ENCODE measurements around the gene ARF3. TPM values are rescaled to one million over a fixed set of nuclear protein-coding genes. Genes with fewer than 3 reads are reported as not detected.

ARF3 gene
- total and polyA plus RNA-seq, 2 experiments from 2014 or later: 65.0 to 87.7 TPM

GRCh38 chr12:48985475-48985897 lies 28.2 kb upstream of the ARF3 start:
- no peak overlapping the region for H3K9ac ChIP-seq
- H3F3A ChIP-seq (ENCODE audit: insufficient read depth): no peaks in the 10 kb centered on the region
- H3K9me3 ChIP-seq (ENCODE audit: low read depth): no peaks in the 10 kb centered on the region
- no peaks in the 10 kb centered on the region for H4K20me1 ChIP-seq (ENCODE audit: insufficient read depth)
- H3K79me2 ChIP-seq (ENCODE audit: insufficient read depth): no peaks in the 10 kb centered on the region
- H3K4me1 ChIP-seq (ENCODE audit: insufficient read depth): no peaks in the 10 kb centered on the region
- no peaks in the 10 kb centered on the region for H3K9me2 ChIP-seq (ENCODE audit: insufficient read depth)
- H3K27me3 ChIP-seq (replicated peaks; ENCODE audit: insufficient read depth): peaks cover 72% of the 10 kb centered on the region
- no peak for DNase-seq
- no peaks in the 10 kb centered on the region for H3K36me3 ChIP-seq (ENCODE audit: low read depth)
- WGBS, 2 experiments (ENCODE audit: low coverage in 1 of 2, low lambda C conversion rate in 2 of 2, missing lambda C conversion rate in 2 of 2): 5 to 6% methylated on average over 8 to 10 of the region's 10 CpGs
- no peak overlapping the region for H3K4me2 ChIP-seq (ENCODE audit: unreplicated experiment)
- no peak overlapping the region for H2AFZ ChIP-seq
- H3K27ac ChIP-seq: no peak overlapping the region
- in situ Hi-C loops (cut with MboI): no loop called here
- no peak overlapping the region for H3K4me3 ChIP-seq
- TF ChIP-seq EZH2phosphoT487 (IDR thresholded peaks at IDR 0.05; ENCODE audit: insufficient read depth, low read depth) (no peak), EZH2 (IDR thresholded peaks at IDR 0.05; ENCODE audit: insufficient read depth, poor library complexity, severe bottlenecking) (no peak)

- Histone ChIP-seq H3K36me3 (ENCODE audit: low read depth) (no peaks in the 10 kb centered on the region), H3F3A (ENCODE audit: insufficient read depth) (no peaks in the 10 kb centered on the region), H3K27ac (no peak overlapping the region), H3K4me3 (no peak overlapping the region), H3K9me2 (ENCODE audit: insufficient read depth) (no peaks in the 10 kb centered on the region), H3K9ac (no peak overlapping the region), H2AFZ (no peak overlapping the region), H3K27me3 (replicated peaks; ENCODE audit: insufficient read depth) (peaks cover 78% of the 10 kb centered on the region), H3K79me2 (ENCODE audit: insufficient read depth) (no peaks in the 10 kb centered on the region), H3K4me1 (ENCODE audit: insufficient read depth) (peaks cover 11% of the 10 kb centered on the region; the same call in 1 of the 2 replicates), H3K4me2 (ENCODE audit: unreplicated experiment) (no peak overlapping the region), H3K9me3 (ENCODE audit: low read depth) (no peaks in the 10 kb centered on the region), H4K20me1 (ENCODE audit: insufficient read depth) (no peaks in the 10 kb centered on the region)
- in situ Hi-C loops (cut with MboI): no loop called here
- DNase-seq: no peak
- 54 to 65% methylated on average over 6 of the region's 6 CpGs for WGBS, 2 experiments (ENCODE audit: low coverage in 1 of 2, low lambda C conversion rate in 2 of 2, missing lambda C conversion rate in 2 of 2)
- TF ChIP-seq EZH2phosphoT487 (IDR thresholded peaks at IDR 0.05; ENCODE audit: insufficient read depth, low read depth) (no peak), EZH2 (IDR thresholded peaks at IDR 0.05; ENCODE audit: insufficient read depth, poor library complexity, severe bottlenecking) (no peak)
These were observed 25.3 kb upstream of the ARF3 start for GRCh38 chr12:48982397-48983080.

GRCh38 chr12:48981757-48982157 lies 24.5 kb upstream of the ARF3 start:
- 0 out of 2 replicates have a peak, but pooled peaks cover 2% of the 10 kb centered on the region for H3F3A ChIP-seq (ENCODE audit: insufficient read depth)
- peaks cover 70% of the 10 kb centered on the region for H3K27me3 ChIP-seq (replicated peaks; ENCODE audit: insufficient read depth)
- no peaks in the 10 kb centered on the region for H3K9me3 ChIP-seq (ENCODE audit: low read depth)
- H3K4me3 ChIP-seq: no peak overlapping the region
- no peak overlapping the region for H3K27ac ChIP-seq
- no peaks in the 10 kb centered on the region for H3K36me3 ChIP-seq (ENCODE audit: low read depth)
- 9 to 11% methylated on average over 13 of the region's 13 CpGs for WGBS, 2 experiments (ENCODE audit: low coverage in 1 of 2, low lambda C conversion rate in 2 of 2, missing lambda C conversion rate in 2 of 2)
- in situ Hi-C loops (cut with MboI): no loop called here
- H3K9me2 ChIP-seq (ENCODE audit: insufficient read depth): no peaks in the 10 kb centered on the region
- TF ChIP-seq EZH2 (IDR thresholded peaks at IDR 0.05; ENCODE audit: insufficient read depth, poor library complexity, severe bottlenecking) (no peak), EZH2phosphoT487 (IDR thresholded peaks at IDR 0.05; ENCODE audit: insufficient read depth, low read depth) (no peak; the same call in 1 of the 2 replicates)
- no peaks in the 10 kb centered on the region for H4K20me1 ChIP-seq (ENCODE audit: insufficient read depth)
- no peak overlapping the region for H3K9ac ChIP-seq
- peaks cover 13% of the 10 kb centered on the region; the same call in 1 of the 2 replicates for H3K4me1 ChIP-seq (ENCODE audit: insufficient read depth)
- no peaks in the 10 kb centered on the region for H3K79me2 ChIP-seq (ENCODE audit: insufficient read depth)
- no peak for DNase-seq
- H2AFZ ChIP-seq: no peak overlapping the region
- no peak overlapping the region for H3K4me2 ChIP-seq (ENCODE audit: unreplicated experiment)

GRCh38 chr12:48980953-48981756 lies 23.9 kb upstream of the ARF3 start:
- Histone ChIP-seq H3K27ac (no peak overlapping the region), H3K79me2 (ENCODE audit: insufficient read depth) (no peaks in the 10 kb centered on the region), H3K27me3 (replicated peaks; ENCODE audit: insufficient read depth) (peaks cover 69% of the 10 kb centered on the region), H3K4me2 (ENCODE audit: unreplicated experiment) (no peak overlapping the region), H3F3A (ENCODE audit: insufficient read depth) (0 out of 2 replicates have a peak, but pooled peaks cover 3% of the 10 kb centered on the region), H3K36me3 (ENCODE audit: low read depth) (no peaks in the 10 kb centered on the region), H3K9ac (no peak overlapping the region), H3K9me2 (ENCODE audit: insufficient read depth) (no peaks in the 10 kb centered on the region), H3K4me1 (ENCODE audit: insufficient read depth) (peaks cover 13% of the 10 kb centered on the region; the same call in 1 of the 2 replicates), H3K4me3 (no peak overlapping the region), H3K9me3 (ENCODE audit: low read depth) (no peaks in the 10 kb centered on the region), H4K20me1 (ENCODE audit: insufficient read depth) (no peaks in the 10 kb centered on the region), H2AFZ (no peak overlapping the region)
- 3 to 5% methylated on average over 63 to 89 of the region's 91 CpGs for WGBS, 2 experiments (ENCODE audit: low coverage in 1 of 2, low lambda C conversion rate in 2 of 2, missing lambda C conversion rate in 2 of 2)
- peak; percentile 66 for DNase-seq
- in situ Hi-C loops (cut with MboI): no loop called here
- TF ChIP-seq EZH2 (IDR thresholded peaks at IDR 0.05; ENCODE audit: insufficient read depth, poor library complexity, severe bottlenecking) (no peak), EZH2phosphoT487 (IDR thresholded peaks at IDR 0.05; ENCODE audit: insufficient read depth, low read depth) (no peak)

Measured in GM23248 (cell line).